Brain pericyte (primary cell): ENCODE data around the gene CACNG7.
A peak's percentile ranks its signal among the peaks of the same experiment; 100 is the strongest.
"Not testable (repeated sequence)": the region's sequence is repeated elsewhere in the genome, so short reads cannot be mapped to it uniquely, and the experiment has no call there.

Source experiments
- DNase-seq: peaks from one replicate; pipeline ENCODE4 v3.0.0-alpha.2; 2012; ENCODE audit warnings: low read depth, low spot score

CACNG7 gene

DNA sequence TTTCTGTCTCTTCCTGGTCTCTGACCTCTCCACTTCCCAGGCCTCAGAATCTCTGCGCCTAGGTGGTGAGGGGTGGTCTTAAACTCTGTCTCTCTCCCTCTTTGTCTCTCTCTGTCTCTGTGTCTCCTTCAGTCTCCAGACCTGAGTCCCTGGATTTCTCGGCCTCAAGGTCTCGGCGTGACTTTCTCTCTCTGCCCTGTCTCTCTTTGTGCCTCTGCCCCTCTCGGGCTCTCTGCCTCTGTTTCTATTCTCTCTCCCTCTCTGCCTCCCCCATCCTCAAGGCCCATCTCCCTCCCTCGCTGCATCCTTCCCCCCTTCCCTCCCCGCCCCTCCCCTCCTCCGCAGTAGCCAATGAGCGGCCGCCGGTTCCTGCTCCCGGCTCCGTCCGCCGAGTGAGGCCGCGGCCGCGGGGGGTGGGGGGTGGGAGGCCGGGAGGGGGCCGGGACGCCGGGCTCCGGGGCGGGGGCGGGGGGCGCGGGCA lies at the start of gene CACNG7:
CACNG7 (plus strand) TSS at position 344 of the 481 bp plus-strand sequence. CDS start 3,554 bp downstream, outside the sequence.
- DNase-seq, result no peak

DNA sequence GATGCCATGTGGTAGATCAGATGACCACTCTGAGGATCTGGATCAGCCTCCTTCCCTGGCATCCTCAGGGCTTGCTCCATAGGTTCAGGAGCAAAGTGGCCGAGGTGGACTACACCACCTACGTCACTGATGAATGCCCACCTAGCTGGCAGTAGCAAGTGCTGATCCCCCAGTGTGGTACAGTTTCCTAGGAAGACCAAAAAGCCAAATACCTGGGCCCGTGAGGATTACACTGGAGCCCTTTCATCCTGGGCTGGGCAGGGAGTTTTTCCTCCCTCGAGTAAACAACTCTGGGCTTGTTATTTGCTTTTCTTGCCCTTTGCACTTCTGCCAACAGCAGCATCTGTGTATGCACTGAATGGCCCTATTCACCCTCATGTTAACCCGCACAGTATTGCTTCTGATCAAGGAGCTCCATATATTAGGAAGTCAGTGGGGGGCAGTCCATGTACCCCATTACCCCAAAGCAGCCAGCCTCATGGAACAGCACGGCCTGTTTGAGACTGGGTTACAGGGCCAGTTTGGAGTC lies 44.7 kb upstream of the CACNG7 start:
- DNase-seq, result no peak

DNA sequence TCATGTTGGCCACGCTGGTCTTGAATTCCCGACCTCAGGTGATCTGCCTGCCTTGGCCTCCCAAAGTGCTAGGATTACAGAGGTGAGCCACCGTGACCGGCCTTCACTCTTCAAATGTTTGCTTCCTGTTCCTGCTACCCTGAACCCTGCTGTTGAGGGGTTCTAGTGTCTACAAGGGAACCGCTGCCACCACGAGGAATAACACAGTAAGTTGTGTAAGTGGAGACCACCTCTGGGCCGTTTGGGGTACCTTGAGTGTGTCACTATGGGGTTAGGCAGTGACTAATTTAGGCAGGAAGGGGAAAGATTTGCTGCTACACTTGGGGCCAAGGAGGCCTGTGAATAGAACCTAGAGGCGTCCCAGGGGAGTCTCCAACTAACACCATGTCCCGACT lies 43.6 kb upstream of the CACNG7 start:
- DNase-seq, result no peak

DNA sequence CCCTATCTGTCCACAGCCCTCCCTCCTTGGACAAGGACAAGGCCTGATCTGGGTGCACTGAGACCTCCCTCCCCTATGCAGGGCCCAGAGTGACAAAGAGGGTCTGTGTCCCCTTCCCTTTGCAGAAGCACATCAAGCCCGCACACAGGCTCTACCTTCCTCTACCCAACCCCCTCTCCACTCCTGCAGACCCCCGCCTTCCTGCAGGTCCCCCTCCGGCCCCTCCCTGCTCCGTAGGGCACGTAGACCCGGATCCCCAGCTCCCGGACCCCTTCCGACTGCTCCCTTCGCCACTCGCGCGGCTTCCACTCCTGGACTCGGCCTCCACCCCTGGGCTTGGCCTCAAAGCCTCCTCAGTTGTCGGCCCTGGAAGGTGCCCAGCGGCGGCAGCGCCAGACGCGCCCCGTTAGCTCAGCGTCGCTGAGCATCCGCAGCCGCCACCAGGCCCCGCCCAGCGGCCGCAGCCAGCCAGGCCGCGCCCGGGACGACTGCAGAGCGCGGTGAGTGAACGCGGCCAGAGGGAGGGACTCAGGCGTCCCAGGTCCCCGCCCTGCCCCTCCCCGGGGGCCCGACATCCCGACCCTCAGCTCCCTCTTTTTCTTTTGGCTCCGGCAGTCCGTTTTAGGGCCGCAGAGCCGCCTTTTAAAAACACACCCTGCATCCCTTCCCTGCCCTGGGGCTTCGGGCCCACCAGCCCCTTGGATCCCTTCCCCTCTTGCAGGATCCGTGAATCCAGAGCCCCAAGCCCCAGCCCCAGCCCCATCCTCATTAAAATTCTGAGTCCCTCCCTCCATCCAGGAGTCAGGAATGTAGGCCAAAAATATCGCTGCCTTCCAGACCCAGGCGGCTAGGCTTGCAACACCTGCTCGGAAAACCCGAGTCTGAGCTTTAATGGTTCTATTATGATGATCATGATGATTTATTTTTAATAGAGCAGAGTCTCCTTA lies 42.9 kb upstream of the CACNG7 start:
- DNase-seq, result no peak

DNA sequence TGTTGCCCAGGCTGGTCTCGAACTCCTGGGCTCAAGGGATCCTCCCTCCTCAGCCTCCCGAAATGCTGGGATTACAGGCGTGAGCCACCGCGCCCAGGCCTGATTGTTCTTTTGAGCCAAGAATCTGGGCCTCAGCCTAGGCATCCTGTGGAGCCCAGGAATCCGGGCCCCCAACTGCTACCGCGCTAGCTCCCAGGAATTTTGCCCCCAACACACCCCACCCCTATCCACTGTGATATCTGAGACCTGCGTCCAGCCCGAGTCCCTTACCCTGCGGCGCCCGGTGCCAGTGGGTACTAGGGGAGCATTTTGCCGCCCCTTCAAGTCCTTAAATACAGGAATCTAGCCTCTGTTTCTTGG lies 42.2 kb upstream of the CACNG7 start:
- DNase-seq, result no peak

DNA sequence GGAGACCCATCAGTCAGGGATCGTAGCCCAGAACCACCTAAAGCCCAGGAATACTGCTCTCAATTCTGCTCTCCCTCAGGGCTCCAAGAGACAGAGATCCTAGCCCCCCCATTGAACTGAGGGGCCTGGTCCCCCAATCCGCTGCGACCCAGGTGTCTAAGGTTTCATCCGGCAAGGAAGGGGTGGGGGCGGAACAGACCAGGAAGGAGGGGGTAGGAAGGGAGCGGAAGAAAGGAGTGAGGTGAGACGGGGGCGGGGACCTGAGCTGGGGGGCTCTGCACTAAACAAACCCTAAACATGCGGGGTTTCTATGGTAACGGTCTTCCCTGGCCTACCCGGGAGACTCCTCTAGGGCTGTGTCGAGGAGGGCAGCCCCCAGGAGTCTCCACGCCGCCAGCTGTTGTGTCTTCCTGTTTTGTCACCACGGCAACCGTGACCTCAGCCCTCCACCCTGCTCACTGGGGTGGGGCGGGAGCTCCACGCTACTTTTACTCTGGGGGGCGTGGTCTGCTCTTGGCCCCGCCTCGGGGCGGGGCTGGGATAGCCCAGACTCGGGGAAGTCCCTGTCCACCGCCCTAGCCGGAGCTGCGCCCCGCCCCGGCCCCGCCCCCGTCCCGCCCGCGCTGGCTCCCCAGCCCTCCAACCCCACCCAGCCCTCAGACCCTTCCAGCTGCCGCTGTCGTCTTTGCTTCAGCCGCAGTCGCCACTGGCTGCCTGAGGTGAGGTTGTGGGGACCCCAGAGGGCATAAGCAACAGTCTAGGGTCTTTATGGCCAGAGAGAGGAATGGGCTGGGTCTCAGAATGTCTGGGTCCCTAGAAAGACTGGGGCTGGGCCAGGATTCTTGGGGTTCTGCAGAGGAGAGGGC lies 41.6 kb upstream of the CACNG7 start, which contains the start of gene MYADM:
MYADM (plus strand) TSS at position 659 of the 866 bp plus-strand sequence. CDS start 5,647 bp downstream, outside the sequence.
- peak; percentile 95 for DNase-seq

DNA sequence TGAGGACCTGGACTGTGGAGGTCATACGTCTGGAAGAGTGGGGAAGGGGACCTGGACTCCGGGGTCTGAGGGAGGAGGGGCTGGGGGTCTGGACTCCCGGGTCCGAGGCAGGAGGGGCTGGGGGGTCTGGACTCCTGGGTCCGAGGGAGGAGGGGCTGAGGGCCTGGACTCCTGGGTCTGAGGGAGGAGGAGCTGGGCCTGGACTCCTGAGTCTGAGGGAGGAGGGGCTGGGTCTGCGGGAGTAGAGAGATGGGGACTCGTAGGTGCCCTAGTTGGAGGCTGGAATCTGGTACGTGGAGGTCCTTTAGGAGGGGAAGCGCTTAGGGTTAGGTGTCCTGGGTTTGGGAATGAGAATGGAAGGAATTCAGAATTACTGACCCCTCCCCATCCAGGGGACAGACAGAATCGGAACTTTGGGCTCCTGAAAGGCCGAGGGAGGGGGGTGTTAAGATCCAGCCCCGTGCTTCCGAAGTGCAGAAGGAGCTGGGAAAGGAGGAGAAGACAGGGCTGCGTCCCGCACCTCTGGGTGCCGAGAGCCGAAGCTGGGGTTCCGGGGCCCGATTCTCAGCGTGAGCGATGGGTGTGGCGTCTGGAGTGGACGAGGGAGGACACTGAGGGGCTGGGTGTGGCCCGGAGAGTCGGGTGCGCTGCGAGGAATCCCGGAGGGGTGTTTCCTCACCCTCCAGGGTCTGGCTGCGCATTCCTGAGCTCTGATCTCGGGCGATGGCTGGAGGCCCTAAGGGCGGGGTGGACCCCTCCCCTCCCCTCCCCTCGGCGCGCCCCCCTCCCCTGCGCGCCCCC lies 40.8 kb upstream of the CACNG7 start:
- no peak for DNase-seq

DNA sequence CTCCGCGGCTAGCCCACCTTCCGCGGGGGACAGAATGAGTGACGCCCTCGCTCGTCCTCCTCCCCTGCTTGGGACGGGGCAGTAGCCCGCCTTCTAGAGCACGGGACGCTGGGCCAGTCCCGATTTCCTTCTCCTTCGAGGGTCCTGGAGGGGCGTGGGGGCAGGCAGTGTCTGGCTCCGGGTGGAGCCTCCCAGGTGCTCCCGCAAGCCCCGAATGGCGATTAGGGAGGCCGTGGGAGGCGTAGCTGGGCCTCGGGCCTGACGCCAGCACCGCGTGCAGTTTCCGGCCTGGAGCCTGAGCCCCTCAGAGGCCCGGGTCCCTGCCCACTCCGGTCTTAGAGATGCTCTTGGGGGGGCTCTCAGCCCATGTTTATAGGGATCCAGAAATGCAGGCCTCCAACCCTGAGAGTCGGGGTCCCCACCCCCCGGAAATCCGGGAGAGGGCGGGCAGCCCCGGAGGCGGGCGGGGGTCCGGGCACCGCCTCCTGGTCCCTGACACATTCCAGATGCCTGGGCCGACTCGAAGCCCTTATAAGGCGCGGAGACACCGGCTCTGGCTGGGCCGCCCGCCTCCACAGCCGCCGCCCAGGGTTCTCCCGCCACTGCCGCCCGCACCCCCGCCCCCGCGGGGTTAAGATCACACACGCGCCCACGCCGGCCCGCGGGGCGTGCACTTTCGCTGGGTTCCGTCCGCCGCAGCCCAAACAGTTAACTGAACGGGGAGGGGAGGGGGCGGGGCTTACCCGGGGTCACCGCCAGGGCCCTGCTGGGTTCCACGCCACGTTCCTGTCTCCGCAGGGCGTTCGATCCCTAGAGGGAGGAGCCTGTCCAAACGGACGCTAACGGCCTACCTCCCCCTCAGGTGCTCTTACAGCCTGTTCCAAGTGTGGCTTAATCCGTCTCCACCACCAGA lies 39.9 kb upstream of the CACNG7 start:
- DNase-seq, result peak; percentile 21

DNA sequence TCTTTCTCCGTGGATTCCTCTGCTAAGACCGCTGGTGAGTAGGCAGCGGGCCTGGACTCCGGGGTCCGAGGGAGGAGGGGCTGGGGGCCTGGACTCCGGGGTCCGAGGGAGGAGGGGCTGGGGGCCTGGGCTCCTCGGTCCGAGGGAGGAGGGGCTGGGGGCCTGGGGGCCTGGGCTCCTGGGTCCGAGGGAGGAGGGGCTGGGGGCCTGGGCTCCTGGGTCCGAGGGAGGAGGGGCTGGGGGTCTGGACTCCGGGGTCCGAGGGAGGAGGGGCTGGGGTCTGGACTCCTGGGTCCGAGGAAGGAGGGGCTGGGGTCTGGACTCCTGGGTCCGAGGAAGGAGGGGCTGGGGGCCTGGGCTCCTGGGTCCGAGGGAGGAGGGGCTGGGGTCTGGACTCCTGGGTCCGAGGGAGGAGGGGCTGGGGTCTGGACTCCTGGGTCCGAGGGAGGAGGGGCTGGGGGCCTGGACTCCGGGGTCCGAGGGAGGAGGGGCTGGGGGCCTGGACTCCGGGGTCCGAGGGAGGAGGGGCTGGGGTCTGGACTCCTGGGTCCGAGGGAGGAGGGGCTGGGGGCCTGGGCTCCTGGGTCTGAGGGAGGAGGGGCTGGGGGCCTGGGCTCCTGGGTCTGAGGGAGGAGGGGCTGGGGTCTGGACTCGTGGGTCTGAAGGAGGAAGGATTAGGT lies 39.1 kb upstream of the CACNG7 start:
- DNase-seq, result not testable (repeated sequence)

DNA sequence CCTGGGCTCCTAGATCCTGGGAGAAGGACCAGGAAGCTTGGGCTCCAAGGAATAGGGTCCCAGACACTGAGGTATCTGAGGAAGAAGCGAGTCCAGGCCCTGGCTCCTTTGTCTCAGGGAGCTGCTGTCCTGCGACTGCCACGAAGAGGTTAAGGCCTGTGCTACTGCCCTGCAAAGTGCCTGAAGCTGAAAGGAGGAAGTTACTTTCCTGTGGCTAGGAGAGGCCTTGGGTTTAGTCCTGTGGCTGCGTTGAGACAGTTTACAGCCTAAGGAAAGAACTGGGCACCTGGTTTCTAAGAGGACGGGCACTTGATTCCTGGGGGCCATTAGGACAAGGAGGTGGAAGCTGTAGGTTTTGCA lies 38.6 kb upstream of the CACNG7 start:
- no peak for DNase-seq

GRCh38 chr19:53871454-53871853 lies 37.6 kb upstream of the CACNG7 start:
- no peak for DNase-seq

GRCh38 chr19:53872762-53873161 lies 36.3 kb upstream of the CACNG7 start:
- no peak for DNase-seq

DNA sequence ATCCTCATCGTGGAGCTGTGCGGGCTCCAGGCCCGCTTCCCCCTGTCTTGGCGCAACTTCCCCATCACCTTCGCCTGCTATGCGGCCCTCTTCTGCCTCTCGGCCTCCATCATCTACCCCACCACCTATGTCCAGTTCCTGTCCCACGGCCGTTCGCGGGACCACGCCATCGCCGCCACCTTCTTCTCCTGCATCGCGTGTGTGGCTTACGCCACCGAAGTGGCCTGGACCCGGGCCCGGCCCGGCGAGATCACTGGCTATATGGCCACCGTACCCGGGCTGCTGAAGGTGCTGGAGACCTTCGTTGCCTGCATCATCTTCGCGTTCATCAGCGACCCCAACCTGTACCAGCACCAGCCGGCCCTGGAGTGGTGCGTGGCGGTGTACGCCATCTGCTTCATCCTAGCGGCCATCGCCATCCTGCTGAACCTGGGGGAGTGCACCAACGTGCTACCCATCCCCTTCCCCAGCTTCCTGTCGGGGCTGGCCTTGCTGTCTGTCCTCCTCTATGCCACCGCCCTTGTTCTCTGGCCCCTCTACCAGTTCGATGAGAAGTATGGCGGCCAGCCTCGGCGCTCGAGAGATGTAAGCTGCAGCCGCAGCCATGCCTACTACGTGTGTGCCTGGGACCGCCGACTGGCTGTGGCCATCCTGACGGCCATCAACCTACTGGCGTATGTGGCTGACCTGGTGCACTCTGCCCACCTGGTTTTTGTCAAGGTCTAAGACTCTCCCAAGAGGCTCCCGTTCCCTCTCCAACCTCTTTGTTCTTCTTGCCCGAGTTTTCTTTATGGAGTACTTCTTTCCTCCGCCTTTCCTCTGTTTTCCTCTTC lies 35.1 kb upstream of the CACNG7 start:
- no peak for DNase-seq

- DNase-seq, result no peak
Measured at GRCh38 chr19:53874606-53874990, 34.5 kb upstream of the CACNG7 start.

DNA sequence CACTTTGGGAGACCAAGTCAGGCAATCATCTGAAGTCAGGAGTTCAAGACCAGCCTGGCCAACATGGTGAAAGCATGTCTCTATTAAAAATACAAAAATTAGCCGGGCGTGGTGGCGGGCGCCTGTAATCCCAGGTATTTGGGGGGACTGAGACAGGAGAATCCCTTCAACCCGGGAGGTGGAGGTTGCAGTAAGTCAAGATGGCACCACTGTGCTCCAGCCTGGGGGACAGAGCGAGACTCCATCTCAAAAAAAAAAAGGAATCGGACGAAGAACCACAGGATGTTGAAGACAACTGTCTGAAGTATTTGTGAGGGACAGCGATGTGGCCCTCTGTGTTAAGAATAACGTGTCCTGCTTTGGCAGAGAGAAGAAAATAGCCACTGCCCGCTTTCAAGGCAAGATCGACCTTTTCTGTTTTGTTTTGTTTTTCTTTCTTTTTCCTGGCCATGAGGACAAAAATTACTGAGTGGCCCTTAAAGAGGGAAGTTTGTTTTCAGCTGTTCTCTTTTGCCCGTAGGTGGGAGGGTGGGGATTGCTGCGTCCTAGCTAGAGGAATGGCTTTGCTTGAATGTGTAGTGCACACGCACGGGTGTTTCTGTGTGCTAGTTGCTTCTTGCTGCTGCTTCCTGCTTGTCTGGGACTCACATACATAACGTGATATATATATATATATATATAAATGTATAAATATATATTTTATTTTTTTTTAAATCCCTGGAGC lies 33.3 kb upstream of the CACNG7 start:
- DNase-seq, result no peak

DNA sequence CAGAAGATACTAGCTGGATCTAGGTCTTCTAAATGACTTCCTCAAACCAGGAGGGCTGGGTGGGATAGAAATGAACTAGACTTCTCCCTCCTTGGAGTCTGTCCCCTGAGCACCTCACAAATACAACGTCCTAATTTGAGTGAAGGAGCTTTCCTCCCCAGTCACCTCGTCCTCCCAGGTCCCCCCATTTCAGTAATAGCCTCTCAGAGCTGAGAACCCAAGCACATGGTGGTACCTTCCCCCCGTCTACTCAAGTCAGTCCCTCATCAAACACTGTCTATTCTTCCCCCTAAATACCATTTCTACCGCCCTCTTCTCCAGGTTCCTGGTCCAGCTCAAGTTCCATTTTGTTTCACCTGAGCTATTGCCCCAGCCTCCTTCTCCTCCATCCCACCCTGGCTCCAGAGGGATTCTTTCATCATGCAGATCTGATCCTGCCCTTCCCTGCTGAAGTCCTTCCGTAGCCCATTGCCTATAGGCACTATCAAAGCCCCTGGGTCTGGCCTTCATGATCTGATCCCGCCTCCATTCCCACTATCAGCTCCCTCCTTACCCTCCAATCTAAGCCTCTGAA lies 32.3 kb upstream of the CACNG7 start:
- DNase-seq, result no peak

- DNase-seq, result no peak
Measured at GRCh38 chr19:53877361-53877766, 31.7 kb upstream of the CACNG7 start.

- no peak for DNase-seq
Measured at GRCh38 chr19:53878776-53879139, 30.3 kb upstream of the CACNG7 start.
